ENCODE measurements around the gene ZBTB1. TPM values are rescaled to one million over a fixed set of nuclear protein-coding genes. Genes with fewer than 3 reads are reported as not detected.

The ZBTB1 gene
- total RNA-seq, 1 experiment from 2014 or later = 37.8 TPM

GRCh38 chr14:64478634-64479250 is 25.8 kb upstream of the ZBTB1 start:
- Mint-ChIP-seq H3K4me3 (no peak overlapping the region), H3K9me3 (no peaks in the 10 kb centered on the region), H3K36me3 (ENCODE audit: insufficient read depth in 1 of 3, low read depth in 3 of 3) (peaks cover 0 to 6% (median 4%) of the 10 kb centered on the region in 3 experiments; a peak in 4 of 7 replicates), H3K27me3 (ENCODE audit: low read depth) (no peaks in the 10 kb centered on the region), H3K4me1 (peaks cover 6 to 11% of the 10 kb centered on the region in 2 experiments), H3K27ac (no peak overlapping the region)
- Histone ChIP-seq H3K27me3 (ENCODE audit: insufficient read depth, low read length) (no peaks in the 10 kb centered on the region), H3T11ph (ENCODE audit: low read length) (no peak overlapping the region), H2AFZ (ENCODE audit: low read length) (no peak overlapping the region), H2BK20ac (ENCODE audit: low read depth, low read length, poor library complexity, severe bottlenecking) (no peak overlapping the region), H3K27ac (ENCODE audit: insufficient read length, low read depth, low read length) (no peak overlapping the region), H4K8ac (replicated peaks; ENCODE audit: insufficient read length, low read depth, low read length) (no peak overlapping the region), H2BK15ac (ENCODE audit: low read depth, low read length) (no peak overlapping the region), H3K4me2 (ENCODE audit: insufficient read depth, insufficient read length, low read length) (no peak overlapping the region), H3K79me2 (ENCODE audit: insufficient read depth, low read length) (no peaks in the 10 kb centered on the region), H2BK120ac (ENCODE audit: low read depth, low read length, poor library complexity, severe bottlenecking) (no peak overlapping the region), H3K56ac (ENCODE audit: insufficient read length, low read depth, low read length) (no peak overlapping the region), H3K18ac (ENCODE audit: insufficient read length, low read depth, low read length) (no peak overlapping the region), H4K91ac (ENCODE audit: insufficient read length, low read depth, low read length) (no peak overlapping the region), H3K9ac (ENCODE audit: extremely low read depth, insufficient read length, low read length) (no peak overlapping the region), H3K4me1 (ENCODE audit: insufficient read depth, low read length) (no peaks in the 10 kb centered on the region), H2BK5ac (ENCODE audit: insufficient read length, low read length) (no peak overlapping the region), H3K9me3 (ENCODE audit: control insufficient read depth, low read depth, low read length) (no peaks in the 10 kb centered on the region), H4K20me1 (ENCODE audit: control insufficient read depth, insufficient read depth, insufficient read length) (no peaks in the 10 kb centered on the region), H2AK5ac (ENCODE audit: insufficient read length, low read length) (no peak overlapping the region), H3K79me1 (ENCODE audit: insufficient read depth, low read depth, low read length, poor library complexity, severe bottlenecking) (no peaks in the 10 kb centered on the region), H4K5ac (ENCODE audit: insufficient read length, low read depth, low read length) (no peak overlapping the region), H2BK12ac (ENCODE audit: insufficient read length, low read depth, low read length) (no peak overlapping the region), H3K14ac (ENCODE audit: insufficient read depth, low read length) (no peak overlapping the region), H3K23ac (ENCODE audit: insufficient read length, low read depth, low read length) (no peak overlapping the region), H3K4ac (ENCODE audit: low read depth, low read length) (no peak overlapping the region), H3K23me2 (ENCODE audit: insufficient read length, low read depth, low read length, poor library complexity, severe bottlenecking) (no peaks in the 10 kb centered on the region)
- no peak for DNase-seq
- peak; percentile 45; the same call in 2 of the 3 replicates for TF ChIP-seq CTCF (conservative IDR thresholded peaks at IDR 0.05)
